AG08396 (cell line): Measurements from ENCODE around the gene SKIDA1.

Source experiments
- DNase-seq: peaks from one replicate; pipeline ENCODE4 v3.0.0; 2012; ENCODE audit warnings: low spot score, mixed read lengths

The SKIDA1 gene

GRCh38 chr10:21517134-21518031 is 8.1 kb downstream of the SKIDA1 start:
- DNase-seq = peak; percentile 74

DNA sequence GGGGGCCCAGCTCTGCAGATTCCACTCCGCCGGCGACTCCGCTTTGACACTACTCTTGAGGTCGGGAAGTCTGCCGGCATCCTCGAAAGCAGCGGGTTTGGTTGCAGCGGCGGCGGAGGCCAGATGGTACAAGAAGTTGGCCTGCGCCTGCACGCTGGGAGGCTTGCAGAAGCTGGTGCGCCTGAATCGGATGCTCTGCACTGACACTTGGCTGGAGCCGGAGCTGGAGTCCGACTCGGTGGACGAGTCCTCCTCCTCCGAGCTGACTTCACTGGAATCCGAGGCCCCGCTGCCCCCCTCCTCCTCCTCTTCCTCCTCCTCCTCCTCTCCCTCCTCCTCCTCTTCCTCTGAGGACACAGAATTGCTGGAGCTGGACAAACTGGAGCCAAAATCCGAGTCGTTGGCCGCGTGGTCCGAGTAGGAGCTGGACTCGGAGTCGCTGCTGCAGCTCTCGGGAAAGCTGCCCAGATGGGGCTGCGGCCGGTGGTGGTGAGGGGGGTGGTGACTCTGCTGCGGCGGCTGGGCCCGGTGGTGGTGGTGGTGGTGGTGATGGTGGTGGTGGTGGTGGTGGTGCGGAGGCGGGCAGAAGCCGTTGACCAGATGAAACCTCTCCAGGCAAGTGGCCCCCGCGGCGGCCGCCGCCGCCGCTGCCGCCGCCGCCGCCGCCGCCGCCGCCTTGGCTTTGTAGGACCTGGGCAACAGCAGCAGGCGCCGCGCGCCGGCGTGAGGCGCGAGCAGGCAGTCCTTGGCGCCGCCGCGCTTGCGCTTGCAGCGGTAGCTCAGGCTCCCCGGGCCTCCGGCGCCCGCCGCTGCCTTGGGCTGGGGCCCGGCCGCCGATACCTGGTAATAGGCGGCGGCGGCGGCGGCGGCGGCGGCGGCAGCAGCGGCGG is 9.0 kb downstream of the SKIDA1 start:
- peak; percentile 75 for DNase-seq

DNA sequence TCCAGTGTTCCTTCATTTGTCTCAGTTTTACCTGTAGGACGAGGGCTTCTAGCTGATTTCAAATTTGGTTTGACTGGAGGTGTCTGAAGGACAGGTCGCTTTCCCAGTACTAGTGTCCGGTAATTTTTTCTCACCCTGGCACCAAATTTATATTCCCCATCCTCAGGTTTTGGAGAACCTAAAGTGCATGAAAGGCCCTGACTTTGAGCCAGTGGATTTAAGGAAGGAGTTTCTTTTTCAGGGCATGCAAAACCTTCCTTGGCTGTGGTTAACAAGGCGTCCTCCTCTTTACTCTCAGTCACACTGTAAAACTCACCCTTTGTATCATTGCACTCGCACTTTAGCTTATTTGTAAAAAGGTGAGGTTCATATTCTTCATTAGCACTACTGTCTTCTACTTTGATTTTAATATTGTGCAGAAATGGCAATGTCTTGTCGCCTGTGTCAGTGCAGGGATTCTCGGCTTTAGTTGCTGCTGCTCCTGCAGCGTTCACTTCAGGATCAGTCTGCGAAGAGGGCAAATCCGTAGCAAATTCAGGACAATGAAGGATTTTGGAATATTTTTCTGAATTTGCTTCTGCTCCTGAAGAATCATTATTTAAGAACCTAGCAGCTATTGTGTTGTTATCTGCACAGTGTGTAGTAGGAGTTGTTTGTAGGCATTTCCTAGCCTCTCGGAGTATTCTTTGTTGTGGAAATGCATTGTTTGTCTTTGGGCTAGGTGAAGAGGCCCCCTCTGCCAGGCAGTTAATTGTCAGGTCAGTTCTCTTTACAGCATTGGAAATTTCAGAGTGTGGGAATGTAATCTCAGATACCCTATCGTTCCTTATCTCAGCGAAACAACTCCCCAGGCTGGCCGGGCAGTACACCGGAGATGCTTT is 9.9 kb downstream of the SKIDA1 start:
- no peak for DNase-seq

DNA sequence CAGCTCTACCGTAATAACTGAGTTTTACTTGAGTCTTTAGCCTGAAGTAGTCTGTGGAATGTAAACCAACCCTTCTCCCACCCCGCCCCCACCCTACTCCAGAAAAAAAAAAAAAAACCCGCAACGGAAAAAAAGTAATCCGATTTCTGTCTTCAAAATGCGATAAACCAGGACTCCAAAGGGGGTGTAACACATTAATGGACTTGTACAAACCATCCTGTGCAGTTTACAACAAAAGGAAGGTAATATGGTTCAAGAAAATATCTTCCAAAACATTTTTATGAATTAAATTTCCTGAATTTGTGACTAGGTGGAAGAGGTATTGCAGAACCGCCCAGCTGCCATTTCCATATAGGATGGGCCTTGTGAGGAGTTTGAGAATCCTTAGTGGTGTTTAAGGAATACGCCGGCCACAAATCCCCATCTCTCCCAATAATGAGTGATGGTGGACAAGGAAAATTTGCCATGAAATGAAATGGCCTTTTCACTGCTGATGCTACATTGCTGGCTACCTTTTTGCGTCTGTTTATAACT is 10.6 kb downstream of the SKIDA1 start:
- DNase-seq = no peak

GRCh38 chr10:21514129-21514817 is 11.2 kb downstream of the SKIDA1 start:
- DNase-seq = no peak

GRCh38 chr10:21513405-21513788 is 12.1 kb downstream of the SKIDA1 start:
- DNase-seq = no peak

DNA sequence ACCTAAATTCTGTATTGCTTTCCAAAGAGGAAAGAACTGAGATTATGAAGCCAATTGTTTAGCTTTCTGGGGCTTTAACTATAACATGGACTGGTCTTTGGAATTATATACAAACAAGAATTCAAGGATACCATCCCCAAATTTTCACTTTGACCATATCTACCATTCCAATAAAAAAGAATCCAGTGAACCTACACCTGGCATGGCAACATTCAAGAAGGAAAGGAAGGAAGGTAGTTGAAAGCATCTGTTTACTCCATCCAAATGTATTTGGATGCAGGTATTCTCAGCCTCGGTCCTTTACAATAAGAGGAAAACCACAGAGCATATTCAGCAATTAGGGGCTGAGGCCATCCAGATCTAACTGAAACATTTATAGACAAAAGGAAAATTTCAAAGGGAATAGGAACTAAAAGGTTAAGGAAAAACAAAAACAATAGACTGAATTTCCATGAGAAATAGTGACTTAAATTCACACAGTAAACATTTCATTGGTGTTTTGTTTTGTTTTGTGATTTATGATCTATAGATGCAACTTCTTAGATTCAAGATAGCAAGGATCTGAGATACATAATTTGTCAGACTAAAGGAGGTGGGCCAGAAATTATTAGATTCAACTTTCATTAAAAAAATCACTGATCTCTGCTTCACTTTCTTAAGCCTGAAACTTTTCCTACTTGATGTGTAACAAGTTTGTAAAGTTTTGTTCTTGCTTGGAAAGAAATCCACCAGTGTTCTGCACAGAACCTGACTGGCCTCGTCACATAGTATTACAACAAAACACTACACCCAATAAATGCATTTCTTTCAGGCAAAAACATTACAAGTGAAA is 12.7 kb downstream of the SKIDA1 start:
- DNase-seq = no peak

DNA sequence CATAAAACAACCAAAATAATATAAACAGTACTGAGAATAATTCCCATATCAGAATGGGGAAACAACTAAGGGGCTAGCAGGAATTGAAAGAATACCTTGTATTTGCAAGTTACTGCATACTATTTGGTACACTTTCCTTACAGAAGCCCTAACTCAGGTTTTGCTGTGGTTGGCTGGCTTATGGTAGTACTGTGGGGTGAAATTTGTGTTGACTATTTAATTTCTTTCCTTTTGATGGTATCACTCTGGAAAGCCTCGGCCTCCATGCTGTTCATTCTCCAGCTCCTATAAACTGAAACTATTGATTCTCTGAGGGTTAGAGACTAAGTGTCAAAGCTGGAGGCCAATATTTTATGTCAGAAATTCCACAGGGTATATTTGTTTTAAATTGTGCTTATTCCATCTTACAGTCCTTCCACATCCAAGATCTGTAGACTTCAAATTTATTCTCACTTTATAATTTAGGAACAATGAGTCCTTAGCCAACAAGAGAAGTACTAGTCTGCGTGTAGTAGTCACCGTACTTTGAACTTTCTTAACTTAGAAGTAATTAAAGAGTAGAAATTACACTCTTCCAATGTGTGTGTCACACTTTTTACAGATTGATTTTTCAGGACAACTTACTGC is 13.4 kb downstream of the SKIDA1 start:
- DNase-seq = no peak

DNA sequence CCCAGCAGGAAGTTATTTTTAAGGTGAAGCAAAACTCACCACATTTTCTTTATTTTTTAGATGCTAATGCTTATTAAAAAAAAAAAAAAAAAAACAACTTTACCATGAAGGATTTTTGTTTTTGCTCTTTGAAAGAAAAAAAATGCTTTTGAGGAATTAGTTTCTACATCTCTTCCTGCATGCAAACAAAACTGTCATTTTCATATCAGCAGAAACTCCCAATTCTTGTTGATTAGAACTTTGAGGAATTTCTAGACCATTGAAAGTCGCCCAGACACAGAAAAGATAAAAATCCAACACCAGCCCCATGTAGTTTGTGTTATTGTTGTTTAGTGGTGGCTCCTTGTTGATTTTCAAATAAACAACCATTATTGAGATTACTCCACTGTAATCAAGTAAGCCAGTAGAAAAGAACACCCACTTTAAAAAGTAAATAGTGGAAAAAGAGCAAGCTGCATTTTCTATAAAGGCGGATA is 14.3 kb downstream of the SKIDA1 start:
- DNase-seq = no peak

- DNase-seq = peak; percentile 54
These were observed 15.0 kb downstream of the SKIDA1 start for GRCh38 chr10:21510241-21511094.

DNA sequence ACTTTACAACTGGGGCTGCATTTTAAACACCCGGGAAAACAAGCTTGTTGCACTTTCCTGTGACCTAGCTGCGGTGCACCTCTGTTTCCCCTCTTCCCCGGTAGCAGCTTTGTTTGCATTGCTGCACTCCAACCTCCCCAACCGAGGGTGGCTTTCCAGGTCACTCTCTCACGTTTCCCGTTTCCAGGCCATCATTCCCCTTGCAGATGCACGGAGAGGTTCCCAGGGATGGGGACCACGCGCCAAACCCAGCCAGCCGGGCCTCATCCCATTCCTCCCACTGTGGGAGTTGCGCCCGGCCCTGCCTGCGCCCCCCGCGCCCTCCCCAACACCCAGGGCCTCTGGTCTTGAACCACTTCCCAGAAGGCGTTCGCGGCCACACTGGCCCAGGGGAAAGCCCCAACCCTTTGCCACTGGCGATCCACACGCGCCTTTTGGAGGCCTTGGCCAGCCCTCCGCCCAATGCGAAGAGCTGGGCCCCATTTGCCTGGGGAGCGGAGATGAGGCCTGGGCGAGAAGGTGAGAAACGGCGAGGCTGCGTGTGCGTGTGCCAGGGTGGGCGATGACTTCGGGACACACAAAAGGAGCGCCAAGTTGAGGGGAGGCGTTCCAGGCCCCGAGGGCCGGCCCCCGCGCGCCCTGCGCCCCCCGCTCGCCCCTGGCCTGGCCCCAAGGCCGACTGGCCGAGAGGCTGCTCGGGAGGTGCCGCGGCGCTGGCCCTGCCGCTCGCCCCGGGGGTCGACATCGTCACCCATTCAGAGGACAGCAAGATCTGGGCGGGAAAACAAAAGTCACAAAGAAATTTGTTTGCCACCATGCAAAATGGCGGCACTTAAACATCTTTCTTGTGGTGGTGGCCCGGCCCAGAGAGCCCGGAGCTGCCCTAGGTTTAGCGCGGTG is 15.9 kb downstream of the SKIDA1 start:
- DNase-seq = no peak

- no peak for DNase-seq
These were observed 16.7 kb downstream of the SKIDA1 start for GRCh38 chr10:21508706-21509331.

DNA sequence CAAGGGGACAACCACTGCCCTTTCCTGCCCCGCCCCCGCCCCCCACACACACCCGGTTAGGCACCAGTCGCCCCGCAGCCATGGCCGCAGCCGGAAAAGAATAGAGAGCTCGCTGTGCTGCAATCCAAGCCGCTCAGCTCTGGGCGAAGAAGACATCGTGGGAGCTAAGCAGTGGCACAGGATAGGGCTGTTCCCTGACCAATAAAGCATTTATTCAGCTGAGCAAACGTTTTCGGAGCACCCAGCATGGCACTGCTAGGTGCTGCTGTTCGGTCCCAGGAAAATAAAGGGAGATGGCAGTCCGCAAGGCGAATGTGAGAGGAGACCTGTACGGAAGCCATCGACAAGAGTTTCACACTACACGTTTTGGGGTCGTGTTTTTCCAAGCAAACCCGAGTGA is 18.3 kb downstream of the SKIDA1 start:
- no peak for DNase-seq

DNA sequence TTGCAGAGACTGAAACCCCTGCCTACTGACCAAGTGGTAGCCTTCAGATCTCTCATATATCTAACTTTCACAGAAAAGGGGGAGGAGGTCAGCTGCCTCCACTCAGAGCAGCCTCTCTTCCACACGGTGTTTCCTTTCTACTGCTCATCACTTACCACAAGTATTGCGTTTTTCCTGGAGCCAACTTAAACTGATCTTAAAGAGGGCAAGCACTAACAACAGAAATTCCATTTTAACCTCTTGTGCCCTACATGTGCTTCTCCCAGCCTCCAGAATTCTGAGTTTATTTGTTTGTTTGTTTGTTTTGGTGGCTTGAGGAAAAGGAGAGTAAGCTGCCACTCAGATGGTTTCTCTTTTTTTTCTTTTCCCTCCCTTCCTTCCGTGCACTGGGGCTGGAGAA is 19.1 kb downstream of the SKIDA1 start:
- no peak for DNase-seq

GRCh38 chr10:21505711-21506278 is 19.7 kb downstream of the SKIDA1 start:
- no peak for DNase-seq

GRCh38 chr10:21503542-21503941 is 21.9 kb downstream of the SKIDA1 start:
- no peak for DNase-seq

DNA sequence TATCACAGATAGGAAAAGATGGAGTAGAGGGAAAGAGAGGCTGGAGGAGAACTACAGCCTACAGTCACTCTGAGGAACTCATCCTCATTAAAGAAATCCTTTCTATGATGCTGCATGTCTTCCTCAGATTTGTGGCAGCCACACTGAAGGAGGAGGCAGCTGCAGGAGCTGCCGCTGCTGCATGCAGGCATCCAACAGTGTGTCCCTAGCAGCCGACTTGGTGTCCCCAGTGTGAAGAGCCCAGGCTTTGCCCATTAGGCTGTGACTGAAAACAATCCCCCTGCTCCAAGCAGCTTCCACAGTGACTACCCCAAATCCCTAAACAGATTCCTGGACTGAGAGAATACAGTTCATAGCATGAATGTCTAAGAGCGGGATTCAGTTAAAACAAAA is 23.1 kb downstream of the SKIDA1 start:
- DNase-seq = no peak
